Ishikawa (cell line): ENCODE results near the gene MBD3.

Experiments used
- CEBPB ChIP-seq: IDR thresholded peaks from 2 replicates; pipeline ENCODE4 v1.6.1; 2012
- FOXM1 ChIP-seq: IDR thresholded peaks from 2 replicates; pipeline ENCODE4 v1.6.1; 2012; ENCODE audit warnings: low read depth, borderline replicate concordance

GRCh38 chr19:1533510-1534150 is 59.0 kb downstream of the MBD3 start:
- TF ChIP-seq CEBPB (no peak), FOXM1 (no peak)
